ENCODE data around the gene HK2.
"Not testable (repeated sequence)": the region's sequence is repeated elsewhere in the genome, so short reads cannot be mapped to it uniquely, and the experiment has no call there.

HK2 gene

GRCh38 chr2:74889159-74889558 lies 55.2 kb downstream of the HK2 start:
- Mint-ChIP-seq H3K27me3 (no peaks in the 10 kb centered on the region), H3K36me3 (ENCODE audit: insufficient read depth) (no peaks in the 10 kb centered on the region), H3K4me1 (peaks cover 7% of the 10 kb centered on the region), H3K4me3 (no peak overlapping the region), H3K27ac (ENCODE audit: low read depth) (no peak overlapping the region), H3K9me3 (no peaks in the 10 kb centered on the region)
- DNase-seq (ENCODE audit: low spot score in 2 of 2) = no peak
- no peak for ATAC-seq (replicated peaks; ENCODE audit: extremely low read depth, poor library complexity, severe bottlenecking)

GRCh38 chr2:74890711-74891110 lies 56.8 kb downstream of the HK2 start:
- Mint-ChIP-seq H3K27ac (ENCODE audit: low read depth) (no peak overlapping the region), H3K4me1 (no peaks in the 10 kb centered on the region), H3K4me3 (no peak overlapping the region), H3K9me3 (no peaks in the 10 kb centered on the region), H3K27me3 (no peaks in the 10 kb centered on the region), H3K36me3 (ENCODE audit: insufficient read depth) (no peaks in the 10 kb centered on the region)
- no peak for ATAC-seq (replicated peaks; ENCODE audit: extremely low read depth, poor library complexity, severe bottlenecking)
- DNase-seq (ENCODE audit: low spot score in 2 of 2) = no peak

- no peak for ATAC-seq (replicated peaks; ENCODE audit: extremely low read depth, poor library complexity, severe bottlenecking)
- H3K27ac Mint-ChIP-seq (ENCODE audit: low read depth) = no peak overlapping the region
These were observed 57.3 kb downstream of the HK2 start for GRCh38 chr2:74891136-74891764.

GRCh38 chr2:74891816-74892215 lies 57.9 kb downstream of the HK2 start:
- H3K27me3 Mint-ChIP-seq; H3K4me1 Mint-ChIP-seq; ATAC-seq (replicated peaks; ENCODE audit: extremely low read depth, poor library complexity, severe bottlenecking); H3K36me3 Mint-ChIP-seq (ENCODE audit: insufficient read depth); H3K4me3 Mint-ChIP-seq; H3K9me3 Mint-ChIP-seq; H3K27ac Mint-ChIP-seq (ENCODE audit: low read depth); DNase-seq (ENCODE audit: low spot score in 2 of 2): not testable (repeated sequence)

More at GRCh38 chr2:74891136-74891764, 57.3 kb downstream of the HK2 start:
- Mint-ChIP-seq H3K4me1 (no peaks in the 10 kb centered on the region), H3K4me3 (no peak overlapping the region), H3K36me3 (ENCODE audit: insufficient read depth) (no peaks in the 10 kb centered on the region), H3K27me3 (no peaks in the 10 kb centered on the region), H3K9me3 (no peaks in the 10 kb centered on the region)
- DNase-seq (ENCODE audit: low spot score in 2 of 2) = no peak

GRCh38 chr2:74892609-74893008 lies 58.7 kb downstream of the HK2 start:
- H3K27me3 Mint-ChIP-seq = no peaks in the 10 kb centered on the region
- H3K27ac Mint-ChIP-seq (ENCODE audit: low read depth) = no peak overlapping the region
- no peaks in the 10 kb centered on the region for H3K4me1 Mint-ChIP-seq
- DNase-seq (ENCODE audit: low spot score in 2 of 2) = no peak
- ATAC-seq (replicated peaks; ENCODE audit: extremely low read depth, poor library complexity, severe bottlenecking) = no peak
- H3K36me3 Mint-ChIP-seq (ENCODE audit: insufficient read depth) = no peaks in the 10 kb centered on the region
- no peaks in the 10 kb centered on the region for H3K9me3 Mint-ChIP-seq
- no peak overlapping the region for H3K4me3 Mint-ChIP-seq

- ATAC-seq (replicated peaks; ENCODE audit: extremely low read depth, poor library complexity, severe bottlenecking) (no peak), DNase-seq (ENCODE audit: low spot score in 2 of 2) (no peak)
- Mint-ChIP-seq H3K36me3 (ENCODE audit: insufficient read depth) (no peaks in the 10 kb centered on the region), H3K4me1 (no peaks in the 10 kb centered on the region), H3K27ac (ENCODE audit: low read depth) (no peak overlapping the region), H3K4me3 (no peak overlapping the region), H3K9me3 (no peaks in the 10 kb centered on the region), H3K27me3 (no peaks in the 10 kb centered on the region)
These were observed 59.4 kb downstream of the HK2 start for GRCh38 chr2:74893332-74893731.

- no peaks in the 10 kb centered on the region for H3K36me3 Mint-ChIP-seq (ENCODE audit: insufficient read depth)
- no peak overlapping the region for H3K27ac Mint-ChIP-seq (ENCODE audit: low read depth)
- DNase-seq (ENCODE audit: low spot score in 2 of 2) (no peak), ATAC-seq (replicated peaks; ENCODE audit: extremely low read depth, poor library complexity, severe bottlenecking) (no peak)
- H3K9me3 Mint-ChIP-seq = no peaks in the 10 kb centered on the region
- H3K4me1 Mint-ChIP-seq = no peaks in the 10 kb centered on the region
- no peaks in the 10 kb centered on the region for H3K27me3 Mint-ChIP-seq
- H3K4me3 Mint-ChIP-seq = no peak overlapping the region
These were observed 60.5 kb downstream of the HK2 start for GRCh38 chr2:74894272-74894981.

- DNase-seq (ENCODE audit: low spot score in 2 of 2) = no peak
These were observed 61.1 kb downstream of the HK2 start for GRCh38 chr2:74895001-74895400.

GRCh38 chr2:74896232-74896631 lies 62.3 kb downstream of the HK2 start:
- Mint-ChIP-seq H3K9me3 (no peaks in the 10 kb centered on the region), H3K27ac (ENCODE audit: low read depth) (no peak overlapping the region), H3K27me3 (no peaks in the 10 kb centered on the region), H3K4me3 (no peak overlapping the region), H3K4me1 (no peaks in the 10 kb centered on the region), H3K36me3 (ENCODE audit: insufficient read depth) (no peaks in the 10 kb centered on the region)
- ATAC-seq (replicated peaks; ENCODE audit: extremely low read depth, poor library complexity, severe bottlenecking) = no peak
- no peak for DNase-seq (ENCODE audit: low spot score in 2 of 2)

More at GRCh38 chr2:74895001-74895400, 61.1 kb downstream of the HK2 start:
- no peak for ATAC-seq (replicated peaks; ENCODE audit: extremely low read depth, poor library complexity, severe bottlenecking)
- H3K9me3 Mint-ChIP-seq = no peaks in the 10 kb centered on the region
- H3K27me3 Mint-ChIP-seq = no peaks in the 10 kb centered on the region
- H3K36me3 Mint-ChIP-seq (ENCODE audit: insufficient read depth) = no peaks in the 10 kb centered on the region
- no peaks in the 10 kb centered on the region for H3K4me1 Mint-ChIP-seq
- no peak overlapping the region for H3K4me3 Mint-ChIP-seq
- H3K27ac Mint-ChIP-seq (ENCODE audit: low read depth) = no peak overlapping the region

GRCh38 chr2:74900225-74900624 lies 66.3 kb downstream of the HK2 start:
- H3K27ac Mint-ChIP-seq (ENCODE audit: low read depth); ATAC-seq (replicated peaks; ENCODE audit: extremely low read depth, poor library complexity, severe bottlenecking); DNase-seq (ENCODE audit: low spot score in 2 of 2); H3K4me3 Mint-ChIP-seq; H3K27me3 Mint-ChIP-seq; H3K9me3 Mint-ChIP-seq; H3K4me1 Mint-ChIP-seq; H3K36me3 Mint-ChIP-seq (ENCODE audit: insufficient read depth): not testable (repeated sequence)

GRCh38 chr2:74902281-74902860 lies 68.4 kb downstream of the HK2 start:
- ATAC-seq (replicated peaks; ENCODE audit: extremely low read depth, poor library complexity, severe bottlenecking) = no peak
- H3K27ac Mint-ChIP-seq (ENCODE audit: low read depth) = no peak overlapping the region
- H3K27me3 Mint-ChIP-seq = peaks cover 9% of the 10 kb centered on the region
- H3K4me1 Mint-ChIP-seq = no peaks in the 10 kb centered on the region
- H3K36me3 Mint-ChIP-seq (ENCODE audit: insufficient read depth) = no peaks in the 10 kb centered on the region
- no peak for DNase-seq (ENCODE audit: low spot score in 2 of 2)
- no peak overlapping the region for H3K4me3 Mint-ChIP-seq
- no peaks in the 10 kb centered on the region for H3K9me3 Mint-ChIP-seq

- ATAC-seq (replicated peaks; ENCODE audit: extremely low read depth, poor library complexity, severe bottlenecking) = no peak
- Mint-ChIP-seq H3K9me3 (no peaks in the 10 kb centered on the region), H3K27me3 (peaks cover 41% of the 10 kb centered on the region), H3K36me3 (ENCODE audit: insufficient read depth) (no peaks in the 10 kb centered on the region), H3K27ac (ENCODE audit: low read depth) (no peak overlapping the region), H3K4me1 (peaks cover 7% of the 10 kb centered on the region), H3K4me3 (no peak overlapping the region)
- no peak for DNase-seq (ENCODE audit: low spot score in 2 of 2)
These were observed 72.5 kb downstream of the HK2 start for GRCh38 chr2:74906395-74906794.

GRCh38 chr2:74907560-74907959 lies 73.6 kb downstream of the HK2 start:
- H3K27me3 Mint-ChIP-seq = peaks cover 47% of the 10 kb centered on the region
- ATAC-seq (replicated peaks; ENCODE audit: extremely low read depth, poor library complexity, severe bottlenecking); DNase-seq (ENCODE audit: low spot score in 2 of 2); H3K9me3 Mint-ChIP-seq; H3K36me3 Mint-ChIP-seq (ENCODE audit: insufficient read depth); H3K27ac Mint-ChIP-seq (ENCODE audit: low read depth); H3K4me3 Mint-ChIP-seq; H3K4me1 Mint-ChIP-seq: not testable (repeated sequence)

Measured in central memory CD8-positive, alpha-beta T cell (primary cell).